GM19467 (cell line): ENCODE measurements around the gene NUCB1.
"Not testable (repeated sequence)": the region's sequence is repeated elsewhere in the genome, so short reads cannot be mapped to it uniquely, and the experiment has no call there.

Experiments used
- ATAC-seq: cut with Tn5 transposase; IDR thresholded peaks from one replicate; pipeline ENCODE4 v1.9.1; 2021; ENCODE audit warnings: mild to moderate bottlenecking, moderate library complexity; ENCODE audit not compliant: unreplicated experiment

Gene NUCB1

DNA sequence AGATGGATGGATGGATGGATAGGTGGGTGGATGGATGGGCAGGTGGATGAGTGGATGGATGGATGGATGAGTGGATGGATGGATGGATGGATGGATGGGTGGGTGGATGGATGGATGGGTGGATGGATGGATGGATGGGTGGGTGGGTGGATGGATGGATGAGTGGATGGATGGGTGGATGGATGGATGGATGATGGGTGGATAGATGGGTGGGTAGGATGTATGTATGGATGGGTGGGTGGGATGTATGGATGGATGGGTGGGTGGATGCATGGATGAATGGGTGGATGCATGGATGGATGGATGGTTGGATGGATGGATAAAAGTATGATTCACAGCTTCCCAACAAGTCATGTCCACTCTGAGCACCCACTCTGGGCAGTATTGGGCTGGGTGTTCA lies 3.7 kb downstream of the NUCB1 start:
- not testable (repeated sequence) for ATAC-seq

- no peak for ATAC-seq
Measured at GRCh38 chr19:48905664-48906063, 5.6 kb downstream of the NUCB1 start.

DNA sequence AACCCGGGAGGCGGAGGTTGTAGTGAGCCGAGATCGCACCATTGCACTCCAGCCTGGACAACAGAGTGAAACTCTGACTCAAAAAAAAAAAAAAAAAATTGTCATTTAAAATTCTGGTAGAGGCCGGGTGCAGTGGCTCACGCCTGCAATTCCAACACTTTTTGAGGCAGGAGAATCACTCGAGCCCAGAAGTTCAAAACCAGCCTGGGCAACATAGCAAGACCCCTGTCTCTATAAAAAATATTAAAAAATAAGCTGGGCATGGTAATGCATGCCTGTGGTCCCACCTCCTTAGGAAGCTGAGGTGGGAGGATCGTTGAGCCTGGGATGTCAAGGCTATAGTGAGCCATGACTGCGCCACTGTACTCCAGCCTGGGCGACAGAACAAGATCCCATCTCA lies 6.2 kb downstream of the NUCB1 start:
- ATAC-seq, result no peak

GRCh38 chr19:48907671-48908070 lies 7.6 kb downstream of the NUCB1 start:
- no peak for ATAC-seq

GRCh38 chr19:48909424-48910077 lies 9.4 kb downstream of the NUCB1 start:
- ATAC-seq, result not testable (repeated sequence)

GRCh38 chr19:48910803-48911202 lies 10.7 kb downstream of the NUCB1 start:
- no peak for ATAC-seq

DNA sequence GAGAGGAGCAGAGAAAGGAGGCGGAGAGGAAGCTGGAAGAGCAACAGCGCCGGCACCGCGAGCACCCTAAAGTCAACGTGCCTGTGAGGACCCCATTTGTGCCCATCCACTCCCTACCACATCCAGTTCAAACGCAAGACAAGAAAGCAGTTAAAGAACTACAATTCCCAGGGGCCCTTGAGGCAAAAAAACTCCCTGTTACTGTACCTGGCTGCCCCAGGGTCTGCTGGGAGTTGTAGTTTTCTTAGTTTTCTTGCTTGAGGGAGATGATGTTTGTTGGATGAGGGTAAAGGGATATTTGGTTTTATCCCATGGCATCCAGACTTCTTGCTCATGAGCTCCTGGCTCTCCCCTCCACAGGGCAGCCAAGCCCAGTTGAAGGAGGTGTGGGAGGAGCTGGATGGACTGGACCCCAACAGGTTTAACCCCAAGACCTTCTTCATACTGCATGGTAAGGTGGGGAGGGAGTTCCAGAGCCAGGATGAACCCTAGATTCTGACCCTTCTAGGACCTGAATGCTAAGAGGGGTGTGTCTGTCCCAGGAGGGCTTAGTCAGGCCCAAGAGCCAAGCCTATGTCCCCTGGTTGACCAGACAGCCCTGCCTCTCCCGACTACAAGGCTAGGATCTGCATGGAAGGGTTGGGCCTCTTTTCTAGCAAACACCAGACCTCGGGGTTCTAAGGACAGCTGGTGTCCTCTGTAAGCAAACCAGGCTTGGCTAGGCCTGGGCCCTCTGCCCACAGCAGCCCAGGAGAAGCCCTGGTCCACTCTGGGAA lies 13.2 kb downstream of the NUCB1 start:
- no peak for ATAC-seq

DNA sequence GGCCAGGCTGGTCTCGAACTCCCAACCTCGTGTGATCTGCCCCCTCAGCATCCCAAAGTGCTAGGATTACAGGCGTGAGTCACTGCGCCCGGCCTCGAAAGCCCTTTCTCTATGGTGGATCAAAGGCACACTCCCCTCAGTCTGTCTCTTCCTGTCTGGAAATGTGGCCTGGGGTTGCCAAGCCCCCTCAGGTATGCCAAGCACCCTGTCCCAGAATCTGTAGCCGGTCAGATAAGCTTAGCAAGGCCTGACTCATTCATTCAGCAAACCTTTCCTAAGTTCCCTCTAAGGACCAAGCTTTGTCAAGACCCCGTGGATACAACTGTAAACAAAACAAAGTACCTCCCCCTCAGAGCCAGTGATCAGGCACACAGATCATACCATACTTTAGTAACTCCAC lies 14.1 kb downstream of the NUCB1 start:
- no peak for ATAC-seq

GRCh38 chr19:48915757-48916156 lies 15.6 kb downstream of the NUCB1 start:
- ATAC-seq, result no peak

GRCh38 chr19:48918071-48918470 lies 18.0 kb downstream of the NUCB1 start:
- no peak for ATAC-seq

DNA sequence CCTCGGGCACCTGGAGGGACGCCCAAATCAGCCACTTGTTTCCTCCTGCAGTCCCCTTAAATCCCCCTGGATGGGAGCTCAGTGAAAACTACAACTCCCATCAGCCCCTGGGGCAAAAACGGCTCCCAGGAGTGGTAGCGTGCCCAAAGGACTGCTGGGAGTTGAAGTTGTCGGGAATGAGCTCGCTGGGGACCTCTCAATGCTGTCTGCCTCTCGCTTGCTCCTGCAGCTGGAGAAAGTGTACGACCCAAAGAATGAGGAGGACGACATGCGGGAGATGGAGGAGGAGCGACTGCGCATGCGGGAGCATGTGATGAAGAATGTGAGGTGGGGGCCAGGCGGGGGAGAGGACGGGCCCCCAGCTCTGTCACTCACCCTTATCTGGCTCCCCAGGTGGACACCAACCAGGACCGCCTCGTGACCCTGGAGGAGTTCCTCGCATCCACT lies 18.7 kb downstream of the NUCB1 start:
- ATAC-seq, result no peak

- ATAC-seq, result not testable (repeated sequence)
Measured at GRCh38 chr19:48919271-48919670, 19.2 kb downstream of the NUCB1 start.

DNA sequence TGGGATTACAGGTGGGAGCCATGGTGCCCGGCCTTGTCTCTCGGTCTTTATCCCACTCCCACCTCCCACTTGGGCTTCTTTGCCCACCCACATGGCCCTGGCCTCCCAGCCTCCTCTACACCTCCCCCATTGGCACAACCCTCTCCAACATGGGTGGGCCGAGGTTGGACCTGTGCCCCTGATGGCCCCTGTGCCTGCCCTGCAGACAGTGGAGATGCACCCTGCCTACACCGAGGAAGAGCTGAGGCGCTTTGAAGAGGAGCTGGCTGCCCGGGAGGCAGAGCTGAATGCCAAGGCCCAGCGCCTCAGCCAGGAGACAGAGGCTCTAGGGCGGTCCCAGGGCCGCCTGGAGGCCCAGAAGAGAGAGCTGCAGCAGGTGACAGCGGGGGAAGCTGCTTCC lies 20.8 kb downstream of the NUCB1 start:
- no peak for ATAC-seq

DNA sequence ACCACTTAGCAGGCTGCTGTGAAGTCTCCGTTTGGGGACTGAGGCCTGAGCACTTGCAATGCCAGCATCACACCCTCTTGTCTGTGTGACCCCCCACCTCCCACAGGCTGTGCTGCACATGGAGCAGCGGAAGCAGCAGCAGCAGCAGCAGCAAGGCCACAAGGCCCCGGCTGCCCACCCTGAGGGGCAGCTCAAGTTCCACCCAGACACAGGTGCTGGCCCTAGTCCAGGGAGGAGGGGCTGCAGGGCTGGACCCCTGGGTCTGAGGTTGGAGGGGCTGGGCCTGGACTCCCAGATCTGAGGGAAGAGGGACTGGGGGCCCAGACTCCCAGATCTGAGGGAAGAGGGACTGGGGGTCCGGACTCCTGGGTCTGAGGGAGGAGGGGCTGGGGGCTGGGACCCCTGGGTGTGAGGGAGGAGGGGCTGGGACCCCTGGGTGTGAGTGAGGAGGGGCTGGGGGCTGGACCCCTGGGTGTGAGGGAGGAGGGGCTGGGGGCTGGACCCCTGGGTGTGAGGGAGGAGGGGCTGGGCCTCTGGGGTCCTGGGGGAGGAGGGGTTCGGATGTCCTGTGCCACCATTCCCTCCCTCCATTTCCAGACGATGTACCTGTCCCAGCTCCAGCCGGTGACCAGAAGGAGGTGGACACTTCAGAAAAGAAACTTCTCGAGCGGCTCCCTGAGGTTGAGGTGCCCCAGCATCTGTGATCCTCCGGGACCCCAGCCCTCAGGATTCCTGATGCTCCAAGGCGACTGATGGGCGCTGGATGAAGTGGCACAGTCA lies 21.8 kb downstream of the NUCB1 start:
- no peak for ATAC-seq

DNA sequence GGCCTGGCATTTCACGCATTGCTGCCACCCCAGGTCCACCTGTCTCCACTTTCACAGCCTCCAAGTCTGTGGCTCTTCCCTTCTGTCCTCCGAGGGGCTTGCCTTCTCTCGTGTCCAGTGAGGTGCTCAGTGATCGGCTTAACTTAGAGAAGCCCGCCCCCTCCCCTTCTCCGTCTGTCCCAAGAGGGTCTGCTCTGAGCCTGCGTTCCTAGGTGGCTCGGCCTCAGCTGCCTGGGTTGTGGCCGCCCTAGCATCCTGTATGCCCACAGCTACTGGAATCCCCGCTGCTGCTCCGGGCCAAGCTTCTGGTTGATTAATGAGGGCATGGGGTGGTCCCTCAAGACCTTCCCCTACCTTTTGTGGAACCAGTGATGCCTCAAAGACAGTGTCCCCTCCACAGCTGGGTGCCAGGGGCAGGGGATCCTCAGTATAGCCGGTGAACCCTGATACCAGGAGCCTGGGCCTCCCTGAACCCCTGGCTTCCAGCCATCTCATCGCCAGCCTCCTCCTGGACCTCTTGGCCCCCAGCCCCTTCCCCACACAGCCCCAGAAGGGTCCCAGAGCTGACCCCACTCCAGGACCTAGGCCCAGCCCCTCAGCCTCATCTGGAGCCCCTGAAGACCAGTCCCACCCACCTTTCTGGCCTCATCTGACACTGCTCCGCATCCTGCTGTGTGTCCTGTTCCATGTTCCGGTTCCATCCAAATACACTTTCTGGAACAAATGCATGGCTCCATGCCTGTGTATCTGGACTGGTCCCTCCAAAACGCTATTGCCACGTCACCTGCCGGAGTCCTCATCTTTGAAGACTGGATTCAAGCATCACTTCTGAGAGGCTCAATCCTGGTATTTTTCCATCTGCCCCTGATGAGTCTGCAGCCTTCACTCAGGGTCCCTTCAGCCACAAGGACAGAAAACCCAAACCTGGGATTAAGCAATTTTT lies 22.7 kb downstream of the NUCB1 start:
- ATAC-seq, result no peak

DNA sequence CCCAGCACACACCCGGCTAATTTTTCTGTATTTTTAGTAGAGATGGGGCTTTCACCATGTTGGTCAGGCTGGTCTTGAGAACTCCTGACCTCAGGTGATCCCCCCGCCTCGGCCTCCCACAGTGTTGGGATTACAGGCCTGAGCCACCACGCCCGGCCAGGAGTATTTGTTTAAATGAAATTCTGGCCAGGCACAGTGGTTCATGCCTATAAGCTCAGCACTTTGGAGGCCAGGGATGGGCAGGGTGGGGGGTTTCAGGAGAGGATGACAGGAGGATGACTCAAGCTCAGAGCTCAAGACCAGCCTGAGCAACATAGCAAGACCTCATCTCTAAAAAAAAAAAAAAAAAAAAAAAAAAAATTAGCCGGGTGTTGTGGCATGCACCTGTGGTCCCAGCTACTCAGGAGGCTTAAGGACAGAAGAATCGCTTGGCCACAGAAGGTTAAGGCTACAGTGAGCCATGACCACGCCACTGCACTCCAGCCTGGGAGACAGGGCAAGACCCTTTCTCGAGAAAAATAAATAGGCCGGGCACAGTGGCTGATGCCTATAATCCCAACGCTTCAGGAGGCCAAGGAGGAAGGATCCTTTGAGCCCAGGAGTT lies 25.2 kb downstream of the NUCB1 start:
- no peak for ATAC-seq

GRCh38 chr19:48925890-48926289 lies 25.8 kb downstream of the NUCB1 start:
- ATAC-seq, result not testable (repeated sequence)

- no peak for ATAC-seq
Measured at GRCh38 chr19:48926909-48927308, 26.8 kb downstream of the NUCB1 start.

- ATAC-seq, result not testable (repeated sequence)
Measured at GRCh38 chr19:48927692-48928091, 27.6 kb downstream of the NUCB1 start.
